Progenitor cell of endocrine pancreas (in vitro differentiated cells): Measurements from ENCODE around the gene SORCS2. TPM values are rescaled to one million over a fixed set of nuclear protein-coding genes. Genes with fewer than 3 reads are reported as not detected.

ENCODE experiments used
- DNase-seq: peaks from one replicate; pipeline ENCODE4 v3.0.0; 2021; ENCODE audit warnings: low spot score; ENCODE audit not compliant: unreplicated experiment
- H3K27ac Mint-ChIP-seq: 2 replicates; pipeline ENCODE4 v1.8.0; 2021; ENCODE audit warnings: mild to moderate bottlenecking, moderate library complexity, mixed read lengths
- H3K27me3 Mint-ChIP-seq: 2 replicates; pipeline ENCODE4 v1.8.0; 2021; ENCODE audit warnings: mixed read lengths
- H3K36me3 Mint-ChIP-seq: 2 replicates; pipeline ENCODE4 v1.8.0; 2022; ENCODE audit warnings: mixed read lengths; ENCODE audit not compliant: insufficient read depth
- H3K4me1 Mint-ChIP-seq: 2 replicates; pipeline ENCODE4 v1.8.0; 2021; ENCODE audit warnings: low read depth, mixed read lengths
- H3K4me3 Mint-ChIP-seq: 2 replicates; pipeline ENCODE4 v1.8.0; 2021; ENCODE audit warnings: low read depth, mild to moderate bottlenecking, moderate library complexity, mixed read lengths
- H3K9me3 Mint-ChIP-seq: 2 replicates; pipeline ENCODE4 v1.8.0; 2021; ENCODE audit warnings: low read depth, mixed read lengths
- total RNA-seq: library from RNA; stranded (reverse); gene quantifications from 2 replicates; pipeline ENCODE4 v1.2.1, GENCODE V29; 2021
- TF ChIP-seq, protein P1 (sequence below): fragments of 200-600 bp; sonication (generic); IDR thresholded peaks from one replicate; pipeline ENCODE4 v1.5.0; 2021; ENCODE audit warnings: antibody characterized with exemption, mild to moderate bottlenecking; ENCODE audit not compliant: unreplicated experiment

SORCS2 gene
- total RNA-seq, 1 donor from 2014 or later: 2.2 TPM

DNA sequence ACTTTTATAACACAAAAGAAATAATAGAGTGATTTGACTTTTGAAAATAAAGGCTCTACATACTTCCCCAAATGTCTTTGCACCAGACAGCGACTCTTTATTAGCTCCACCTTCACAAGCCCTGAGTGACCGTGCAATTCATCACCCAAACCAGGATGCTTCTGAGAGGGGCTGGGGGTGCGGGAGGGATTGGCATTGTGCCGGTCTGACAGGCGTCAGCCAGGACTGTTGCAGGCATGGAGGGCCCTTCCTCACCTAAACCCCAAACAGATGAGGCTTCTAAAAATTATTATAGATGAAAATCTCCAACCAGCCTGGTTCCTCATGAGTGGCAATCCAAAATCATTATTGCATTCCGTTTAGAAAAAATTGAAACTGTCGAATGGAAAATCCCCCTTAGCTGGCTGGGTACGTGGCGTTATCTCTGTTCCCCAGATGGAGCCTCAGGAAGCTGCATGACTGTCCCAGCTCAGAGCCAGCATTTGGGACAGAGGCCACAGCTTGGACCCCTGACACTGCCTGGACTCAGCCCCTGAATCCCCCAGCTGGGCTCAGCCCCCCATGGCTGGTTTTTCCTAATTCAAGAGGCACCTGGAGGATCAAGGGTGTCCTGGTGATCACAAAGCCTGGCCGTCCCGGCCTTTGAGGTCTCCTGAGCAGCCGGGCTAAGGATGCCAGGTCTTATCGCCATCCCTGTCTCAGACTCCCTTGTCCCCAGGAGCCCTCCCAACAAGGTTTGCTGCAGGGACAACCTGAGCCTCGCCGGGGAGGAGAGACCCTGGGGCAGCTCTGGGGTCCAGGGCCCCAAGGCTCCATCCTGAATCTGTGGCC lies 60.4 kb downstream of the SORCS2 start:
- no peak overlapping the region for H3K27ac Mint-ChIP-seq
- no peak for DNase-seq
- no peak overlapping the region for H3K4me3 Mint-ChIP-seq
- H3K9me3 Mint-ChIP-seq: no peaks in the 10 kb centered on the region
- H3K27me3 Mint-ChIP-seq: peaks cover 8% of the 10 kb centered on the region
- H3K36me3 Mint-ChIP-seq: no peaks in the 10 kb centered on the region
- TF ChIP-seq, protein P1, sequence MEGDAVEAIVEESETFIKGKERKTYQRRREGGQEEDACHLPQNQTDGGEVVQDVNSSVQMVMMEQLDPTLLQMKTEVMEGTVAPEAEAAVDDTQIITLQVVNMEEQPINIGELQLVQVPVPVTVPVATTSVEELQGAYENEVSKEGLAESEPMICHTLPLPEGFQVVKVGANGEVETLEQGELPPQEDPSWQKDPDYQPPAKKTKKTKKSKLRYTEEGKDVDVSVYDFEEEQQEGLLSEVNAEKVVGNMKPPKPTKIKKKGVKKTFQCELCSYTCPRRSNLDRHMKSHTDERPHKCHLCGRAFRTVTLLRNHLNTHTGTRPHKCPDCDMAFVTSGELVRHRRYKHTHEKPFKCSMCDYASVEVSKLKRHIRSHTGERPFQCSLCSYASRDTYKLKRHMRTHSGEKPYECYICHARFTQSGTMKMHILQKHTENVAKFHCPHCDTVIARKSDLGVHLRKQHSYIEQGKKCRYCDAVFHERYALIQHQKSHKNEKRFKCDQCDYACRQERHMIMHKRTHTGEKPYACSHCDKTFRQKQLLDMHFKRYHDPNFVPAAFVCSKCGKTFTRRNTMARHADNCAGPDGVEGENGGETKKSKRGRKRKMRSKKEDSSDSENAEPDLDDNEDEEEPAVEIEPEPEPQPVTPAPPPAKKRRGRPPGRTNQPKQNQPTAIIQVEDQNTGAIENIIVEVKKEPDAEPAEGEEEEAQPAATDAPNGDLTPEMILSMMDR: no peak
- H3K4me1 Mint-ChIP-seq: no peaks in the 10 kb centered on the region

DNA sequence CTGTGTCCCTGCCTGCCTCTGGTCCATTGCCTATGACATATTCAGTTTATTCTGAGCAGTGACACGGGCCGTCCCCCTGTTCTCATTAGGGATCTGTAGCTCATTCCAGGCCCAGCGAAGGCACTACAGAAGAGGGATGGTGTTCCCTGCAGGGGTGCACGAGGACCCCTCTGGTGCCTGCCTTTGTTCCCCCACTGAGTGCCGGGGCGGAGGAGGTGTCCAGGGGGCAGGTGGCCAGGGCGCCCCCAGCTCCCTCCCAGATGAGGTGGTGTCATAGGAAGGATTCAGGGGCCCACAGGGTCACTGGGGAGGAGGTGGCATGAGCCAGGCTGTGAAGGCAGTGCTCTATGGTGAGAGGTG lies 61.0 kb downstream of the SORCS2 start:
- no peak for DNase-seq
- no peaks in the 10 kb centered on the region for H3K36me3 Mint-ChIP-seq
- TF ChIP-seq, protein P1: no peak
- H3K27me3 Mint-ChIP-seq: peaks cover 8% of the 10 kb centered on the region
- H3K4me1 Mint-ChIP-seq: no peaks in the 10 kb centered on the region
- no peak overlapping the region for H3K27ac Mint-ChIP-seq
- H3K9me3 Mint-ChIP-seq: no peaks in the 10 kb centered on the region
- H3K4me3 Mint-ChIP-seq: no peak overlapping the region

DNA sequence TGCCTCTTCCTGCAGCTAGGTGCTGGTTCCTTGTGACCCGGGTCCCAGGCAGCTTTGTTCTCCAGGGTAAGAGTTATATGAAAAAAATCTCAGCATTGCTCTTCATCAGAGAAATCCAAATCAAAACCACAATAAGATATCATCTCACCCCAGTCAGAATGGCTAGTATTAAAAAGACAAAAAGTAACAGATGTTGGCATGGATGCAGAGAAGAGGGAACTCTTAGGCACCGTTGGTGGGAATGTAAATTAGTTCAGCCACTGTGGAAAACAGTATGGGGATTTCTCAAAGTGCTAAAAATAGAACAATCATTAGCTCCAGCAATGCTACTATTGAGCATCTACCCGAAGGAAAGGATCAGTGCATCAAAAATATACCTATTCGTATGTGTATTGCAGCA lies 61.5 kb downstream of the SORCS2 start:
- peaks cover 8% of the 10 kb centered on the region for H3K27me3 Mint-ChIP-seq
- H3K27ac Mint-ChIP-seq: no peak overlapping the region
- TF ChIP-seq, protein P1: no peak
- H3K4me3 Mint-ChIP-seq: no peak overlapping the region
- no peaks in the 10 kb centered on the region for H3K36me3 Mint-ChIP-seq
- H3K4me1 Mint-ChIP-seq: no peaks in the 10 kb centered on the region
- no peaks in the 10 kb centered on the region for H3K9me3 Mint-ChIP-seq
- no peak for DNase-seq

DNA sequence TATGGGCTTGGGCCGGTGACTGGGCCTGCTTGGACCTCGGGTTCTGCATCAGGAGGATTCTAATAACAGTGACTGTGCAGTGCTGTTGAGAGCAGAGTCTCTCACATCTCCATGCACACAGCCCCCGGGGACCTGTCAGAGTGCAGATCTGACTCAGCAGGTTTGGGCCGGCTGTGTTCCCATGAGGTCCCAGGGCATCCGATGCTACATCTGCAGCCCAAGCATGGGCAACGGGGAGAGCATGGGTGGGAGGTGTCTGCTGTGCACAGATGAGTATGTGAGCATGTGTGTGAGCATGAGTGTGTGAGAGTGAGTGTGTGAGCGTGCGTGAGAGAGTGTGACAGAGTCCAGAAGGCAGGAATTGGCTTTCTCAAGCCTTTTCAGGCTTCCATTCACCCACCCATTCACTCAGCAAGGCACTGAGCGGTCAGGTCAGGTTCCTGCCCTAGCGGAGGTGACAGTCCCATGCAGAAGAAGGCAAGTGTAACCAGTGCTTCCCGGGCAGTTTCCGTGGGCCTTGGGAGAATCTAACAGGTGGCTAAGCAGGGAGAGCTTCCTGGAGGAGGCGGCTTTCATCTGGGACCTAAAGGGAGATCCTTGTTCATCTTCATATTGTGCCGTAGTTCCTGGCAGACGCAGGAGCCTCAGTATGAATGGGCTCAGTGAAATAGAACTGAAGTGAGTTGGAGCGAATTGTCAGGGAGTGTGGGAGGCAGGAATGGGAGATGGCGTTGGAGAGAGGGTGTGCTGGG lies 62.6 kb downstream of the SORCS2 start:
- H3K4me1 Mint-ChIP-seq: no peaks in the 10 kb centered on the region

DNA sequence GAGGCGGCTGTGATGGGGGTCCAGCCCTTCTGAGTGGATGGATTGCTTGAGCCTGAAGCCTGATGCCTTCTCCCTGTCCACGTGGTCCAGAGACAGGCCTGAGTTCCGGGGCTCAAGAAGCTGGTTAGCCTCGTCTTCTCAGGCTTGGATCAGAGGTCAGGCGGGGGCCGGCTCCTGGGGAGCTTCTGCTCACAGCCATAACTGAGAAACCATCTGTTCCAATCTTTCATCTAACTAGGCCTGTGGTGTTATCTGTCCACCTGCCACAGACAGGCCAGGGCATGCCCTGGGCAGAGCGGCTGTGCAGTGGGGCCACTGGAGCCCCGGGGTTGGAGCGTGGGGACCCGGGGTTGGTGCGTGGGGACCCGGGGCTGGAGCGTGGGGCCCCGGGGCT lies 63.1 kb downstream of the SORCS2 start:
- no peaks in the 10 kb centered on the region for H3K36me3 Mint-ChIP-seq
- H3K4me3 Mint-ChIP-seq: no peak overlapping the region
- H3K4me1 Mint-ChIP-seq: no peaks in the 10 kb centered on the region
- H3K27ac Mint-ChIP-seq: no peak overlapping the region
- H3K9me3 Mint-ChIP-seq: no peaks in the 10 kb centered on the region
- DNase-seq: no peak
- TF ChIP-seq, protein P1: no peak
- H3K27me3 Mint-ChIP-seq: peaks cover 8% of the 10 kb centered on the region

More for the DNA sequence above, 62.6 kb downstream of the SORCS2 start:
- H3K4me3 Mint-ChIP-seq: no peak overlapping the region
- TF ChIP-seq, protein P1: no peak
- no peaks in the 10 kb centered on the region for H3K9me3 Mint-ChIP-seq
- no peak for DNase-seq
- H3K27ac Mint-ChIP-seq: no peak overlapping the region
- H3K36me3 Mint-ChIP-seq: no peaks in the 10 kb centered on the region
- peaks cover 8% of the 10 kb centered on the region for H3K27me3 Mint-ChIP-seq
